K562 (cell line): ENCODE data around the gene HCN4. TPM values are rescaled to one million over a fixed set of nuclear protein-coding genes. Genes with fewer than 3 reads are reported as not detected.

ENCODE experiments used
- ATAC-seq: fragments of 200-7000 bp; cut with Tn5 transposase; 3 replicates; pipeline ENCODE4 v1.9.1; 2020; ENCODE audit warnings: moderate library complexity
- BruUV-seq: library from RNA; stranded (reverse); fragments of 400-500 nt; replicated peaks from 2 replicates; lab custom pipeline; 2021; lab: Mats Ljungman, UMichigan
- CTCF ChIA-PET: fragments of 300-600 bp; formaldehyde crosslinking; extraction: SDS; loops from one replicate; lab custom pipeline; 2021; ENCODE audit warnings: low intra/inter-chr PET ratio; lab: Yijun Ruan, JAX
- POLR2A ChIA-PET: fragments of 300-600, 350-650 bp; sonication (Branson Sonifier 250); formaldehyde crosslinking; extraction: SDS; loops from one replicate; lab custom pipeline; 2021; ENCODE audit warnings: antibody characterized with exemption, inconsistent platforms; lab: Yijun Ruan, JAX
- DNase-seq, 4 experiments: peaks; one replicate each; pipeline versions ENCODE4 v3.0.0 to v3.0.0-alpha.2; 2011 to 2018; ENCODE audit warnings: low spot score in 3 of 4, mixed read lengths in 3 of 4; ENCODE audit errors: extremely low read depth in 1 of 4
- FAIRE-seq: peaks from 2 replicates; lab custom pipeline; 2011; peaks lifted over from hg19 to GRCh38; lab: Jason Lieb, UNC
- H2AFZ ChIP-seq: 2 replicates; pipeline ENCODE4 v1.6.0; 2011; ENCODE audit warnings: low read depth, low read length, control low read depth, inconsistent platforms
- H3K27ac ChIP-seq: fragments of 200-600 bp; 3 replicates; pipeline ENCODE4 v1.8.0; 2011; ENCODE audit warnings: low read depth, mild to moderate bottlenecking, control low read depth, inconsistent platforms, low read length, moderate library complexity, mixed read lengths; ENCODE audit errors: extremely low read depth
- H3K27me3 ChIP-seq, 2 experiments: fragments of 300-600 bp in 1 of 2; 2 replicates in 1 of 2; 3 replicates in 1 of 2; pipeline versions ENCODE4 v1.6.0 to v1.8.0; 2011; ENCODE audit warnings: inconsistent platforms in 2 of 2, low read length in 2 of 2, mild to moderate bottlenecking in 1 of 2, mixed read lengths in 1 of 2, moderate library complexity in 1 of 2; ENCODE audit not compliant: control insufficient read depth in 2 of 2, insufficient read depth in 2 of 2
- H3K36me3 ChIP-seq: fragments of 300-600 bp; 3 replicates; pipeline ENCODE4 v1.8.0; 2011; ENCODE audit warnings: mild to moderate bottlenecking, low read length, inconsistent platforms; ENCODE audit not compliant: control insufficient read depth, insufficient read depth
- H3K4me1 ChIP-seq, 2 experiments: fragments of 200-600 bp in 1 of 2; replicated peaks in 1 of 2; 2 replicates in 1 of 2; 3 replicates in 1 of 2; pipeline versions ENCODE4 v1.5.1 to v1.8.0; 2011; ENCODE audit warnings: inconsistent platforms in 2 of 2, low read length in 2 of 2, mild to moderate bottlenecking in 1 of 2, mixed read lengths in 1 of 2, moderate library complexity in 1 of 2; ENCODE audit not compliant: control insufficient read depth in 2 of 2, insufficient read depth in 2 of 2
- H3K4me2 ChIP-seq: 2 replicates; pipeline ENCODE4 v1.6.1; 2011; ENCODE audit warnings: low read length, control low read depth, inconsistent platforms, mixed read lengths; ENCODE audit not compliant: insufficient read depth
- H3K4me3 ChIP-seq: fragments of 200-600 bp; sonication (generic), shearing (Covaris generic); 2 replicates; pipeline ENCODE4 v1.5.1; 2016; ENCODE audit warnings: control low read depth, inconsistent platforms
- H3K79me2 ChIP-seq: fragments of 200-600 bp; 3 replicates; pipeline ENCODE4 v1.8.0; 2011; ENCODE audit warnings: low read length, inconsistent platforms; ENCODE audit not compliant: control insufficient read depth, insufficient read depth
- H3K9ac ChIP-seq, 2 experiments: 2 replicates each; pipeline versions ENCODE4 v1.6.0 to v1.6.1; 2011; ENCODE audit warnings: low read depth in 2 of 2, low read length in 2 of 2, control low read depth in 1 of 2, inconsistent platforms in 1 of 2, mild to moderate bottlenecking in 1 of 2, mixed read lengths in 1 of 2; ENCODE audit not compliant: insufficient read depth in 1 of 2
- H3K9me1 ChIP-seq: one replicate; pipeline ENCODE4 v1.6.0; 2011; ENCODE audit warnings: inconsistent platforms, mild to moderate bottlenecking, low read length, moderate library complexity; ENCODE audit not compliant: control insufficient read depth, insufficient read depth
- H3K9me3 ChIP-seq: replicated peaks from 2 replicates; pipeline ENCODE4 v1.5.1; 2011; ENCODE audit warnings: low read depth, low read length, inconsistent platforms; ENCODE audit not compliant: control insufficient read depth, insufficient read depth
- H4K20me1 ChIP-seq: replicated peaks from 2 replicates; pipeline ENCODE4 v1.6.1; 2011; ENCODE audit warnings: low read length, inconsistent platforms, mixed read lengths; ENCODE audit not compliant: control insufficient read depth, insufficient read depth
- E2F6 ChIP-seq, 2 experiments: IDR thresholded peaks; 2 replicates each; pipeline ENCODE4 v1.6.1; 2011; ENCODE audit warnings: borderline replicate concordance in 1 of 2, control low read depth in 1 of 2, low read depth in 1 of 2, low read length in 1 of 2, mild to moderate bottlenecking in 1 of 2, mixed read lengths in 1 of 2, moderate library complexity in 1 of 2; ENCODE audit not compliant: insufficient read depth in 1 of 2, insufficient read length in 1 of 2, poor library complexity in 1 of 2, severe bottlenecking in 1 of 2; ENCODE audit errors: extremely low read depth in 1 of 2
- FOXA3 ChIP-seq, 2 experiments: fragments of 450-650 bp in 1 of 2; sonication (generic) in 1 of 2; formaldehyde crosslinking; IDR thresholded peaks in 1 of 2; conservative IDR thresholded peaks in 1 of 2; 2 replicates each; pipeline versions ENCODE4 v1.4.0 to v1.8.0; 2020 to 2022; ENCODE audit warnings: mild to moderate bottlenecking in 2 of 2, missing genetic modification reagents in 1 of 2
- FOXJ3 ChIP-seq: sonication (generic); formaldehyde crosslinking; IDR thresholded peaks from 2 replicates; pipeline ENCODE4 v1.4.0; 2020; ENCODE audit warnings: mild to moderate bottlenecking, missing genetic modification reagents
- FOXP1 ChIP-seq: sonication (generic); formaldehyde crosslinking; IDR thresholded peaks from 2 replicates; pipeline ENCODE4 v1.8.0; 2022; ENCODE audit warnings: mild to moderate bottlenecking, missing genetic modification reagents
- MBD2 ChIP-seq: sonication (generic); IDR thresholded peaks from 2 replicates; pipeline ENCODE4 v1.6.1; 2016; ENCODE audit warnings: low read depth, borderline replicate concordance
- in situ Hi-C: fragments of 300-500 bp; cut with MboI; formaldehyde crosslinking; loops from 4 replicates; pipeline ENCODE4 v1.15.0; 2018; ENCODE audit warnings: inconsistent platforms, mixed read lengths
- intact Hi-C: fragments of 100-400 bp; cut with micrococcal nuclease; formaldehyde crosslinking; loops from 2 replicates; pipeline ENCODE4 v1.14.2; 2022
- polyA plus RNA-seq, 8 experiments: library from polyadenylated mRNA; depleted of rRNA in 4 of 8; stranded (reverse) in 5 of 8; unstranded in 3 of 8; fragments of >200 nt; fragmentation: Nextera tagmentation in 2 of 8; fragmentation: Illumina TruSeq in 1 of 8; extraction: Ambion mirVana in 2 of 8; extraction: Trizol in 1 of 8; gene quantifications; 2 replicates each; pipeline versions ENCODE4 v1.2.1 to v1.2.3, GENCODE V29; 2011 to 2014; ENCODE audit warnings: inconsistent platforms in 1 of 8, missing spikeins in 1 of 8
- total RNA-seq, 7 experiments: library from RNA; depleted of rRNA in 6 of 7; stranded (reverse); fragments of >200 nt in 6 of 7; fragmentation: Illumina TruSeq in 2 of 7; extraction: Trizol in 2 of 7; gene quantifications; 2 replicates each; pipeline versions ENCODE4 v1.2.1 to v1.2.3, GENCODE V29; 2011 to 2021; ENCODE audit warnings: low replicate concordance in 1 of 7
- TF ChIP-seq, protein P1 (sequence below): fragments of 250-450 bp; sonication (Bioruptor Pico); IDR thresholded peaks from 2 replicates; pipeline ENCODE4 v1.8.0; 2022; ENCODE audit warnings: moderate library complexity, mild to moderate bottlenecking, inconsistent platforms
- TF ChIP-seq, protein P2 (sequence below): fragments of 450-650 bp; IDR thresholded peaks from 2 replicates; pipeline ENCODE4 v1.6.1; 2016

The HCN4 gene
- total and polyA plus RNA-seq, 9 of the 15 experiments (the other 6 are each of a cell fraction or from before 2014, with no cell fraction given) = not detected

- ChIA-PET POLR2A (interaction anchor here (0.7 kb wide), 1 partner anchor 686 kb away, joined by 3 read pairs; no protein-coding TSS in a partner anchor), CTCF (interaction anchor here (1.0 kb wide), 1 partner anchor 9 kb away, joined by 3 read pairs; no protein-coding TSS in a partner anchor)
- ATAC-seq (no peak), DNase-seq (no peak), FAIRE-seq (no peak)
- Histone ChIP-seq H3K79me2 (no peaks in the 10 kb centered on the region), H3K4me1 (no peaks in the 10 kb centered on the region), H3K4me3 (no peak overlapping the region), H2AFZ (no peak overlapping the region), H3K27ac (no peak overlapping the region), H3K4me2 (no peak overlapping the region), H3K9me3 (no peaks in the 10 kb centered on the region), H3K9ac (no peak overlapping the region), H3K27me3 (peaks cover 4 to 15% of the 10 kb centered on the region in 2 experiments; a peak in 3 of 5 replicates), H3K9me1 (no peaks in the 10 kb centered on the region), H4K20me1 (no peaks in the 10 kb centered on the region), H3K36me3 (no peaks in the 10 kb centered on the region)
- BruUV-seq = no TSS peak
- no peak for TF ChIP-seq FOXJ3 (CRISPR knock-in tag)
- no peak for TF ChIP-seq FOXA3 (CRISPR knock-in tag; conservative IDR thresholded peaks at IDR 0.05 in 1 of 2, IDR thresholded peaks at IDR 0.05 in 1 of 2)
- TF ChIP-seq MBD2 = no peak
- TF ChIP-seq, protein P1, sequence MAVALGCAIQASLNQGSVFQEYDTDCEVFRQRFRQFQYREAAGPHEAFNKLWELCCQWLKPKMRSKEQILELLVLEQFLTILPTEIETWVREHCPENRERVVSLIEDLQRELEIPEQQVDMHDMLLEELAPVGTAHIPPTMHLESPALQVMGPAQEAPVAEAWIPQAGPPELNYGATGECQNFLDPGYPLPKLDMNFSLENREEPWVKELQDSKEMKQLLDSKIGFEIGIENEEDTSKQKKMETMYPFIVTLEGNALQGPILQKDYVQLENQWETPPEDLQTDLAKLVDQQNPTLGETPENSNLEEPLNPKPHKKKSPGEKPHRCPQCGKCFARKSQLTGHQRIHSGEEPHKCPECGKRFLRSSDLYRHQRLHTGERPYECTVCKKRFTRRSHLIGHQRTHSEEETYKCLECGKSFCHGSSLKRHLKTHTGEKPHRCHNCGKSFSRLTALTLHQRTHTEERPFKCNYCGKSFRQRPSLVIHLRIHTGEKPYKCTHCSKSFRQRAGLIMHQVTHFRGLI (CRISPR knock-in tag) = no peak
- no peak for TF ChIP-seq E2F6 (IDR thresholded peaks at IDR 0.05; ENCODE audit: borderline replicate concordance in 1 of 2, extremely low read depth in 1 of 2, insufficient read depth in 1 of 2, insufficient read length in 1 of 2, low read depth in 1 of 2, low read length in 1 of 2, poor library complexity in 1 of 2, severe bottlenecking in 1 of 2)
- TF ChIP-seq, protein P2, sequence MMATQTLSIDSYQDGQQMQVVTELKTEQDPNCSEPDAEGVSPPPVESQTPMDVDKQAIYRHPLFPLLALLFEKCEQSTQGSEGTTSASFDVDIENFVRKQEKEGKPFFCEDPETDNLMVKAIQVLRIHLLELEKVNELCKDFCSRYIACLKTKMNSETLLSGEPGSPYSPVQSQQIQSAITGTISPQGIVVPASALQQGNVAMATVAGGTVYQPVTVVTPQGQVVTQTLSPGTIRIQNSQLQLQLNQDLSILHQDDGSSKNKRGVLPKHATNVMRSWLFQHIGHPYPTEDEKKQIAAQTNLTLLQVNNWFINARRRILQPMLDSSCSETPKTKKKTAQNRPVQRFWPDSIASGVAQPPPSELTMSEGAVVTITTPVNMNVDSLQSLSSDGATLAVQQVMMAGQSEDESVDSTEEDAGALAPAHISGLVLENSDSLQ = no peak
- TF ChIP-seq FOXP1 = no peak
- in situ Hi-C loops = no loop called here
- intact Hi-C loops = no loop called here
Observed at GRCh38 chr15:73275862-73276261, 92.9 kb downstream of the HCN4 start.
